ENCODE data around the gene PPP1CC.

PPP1CC gene

DNA sequence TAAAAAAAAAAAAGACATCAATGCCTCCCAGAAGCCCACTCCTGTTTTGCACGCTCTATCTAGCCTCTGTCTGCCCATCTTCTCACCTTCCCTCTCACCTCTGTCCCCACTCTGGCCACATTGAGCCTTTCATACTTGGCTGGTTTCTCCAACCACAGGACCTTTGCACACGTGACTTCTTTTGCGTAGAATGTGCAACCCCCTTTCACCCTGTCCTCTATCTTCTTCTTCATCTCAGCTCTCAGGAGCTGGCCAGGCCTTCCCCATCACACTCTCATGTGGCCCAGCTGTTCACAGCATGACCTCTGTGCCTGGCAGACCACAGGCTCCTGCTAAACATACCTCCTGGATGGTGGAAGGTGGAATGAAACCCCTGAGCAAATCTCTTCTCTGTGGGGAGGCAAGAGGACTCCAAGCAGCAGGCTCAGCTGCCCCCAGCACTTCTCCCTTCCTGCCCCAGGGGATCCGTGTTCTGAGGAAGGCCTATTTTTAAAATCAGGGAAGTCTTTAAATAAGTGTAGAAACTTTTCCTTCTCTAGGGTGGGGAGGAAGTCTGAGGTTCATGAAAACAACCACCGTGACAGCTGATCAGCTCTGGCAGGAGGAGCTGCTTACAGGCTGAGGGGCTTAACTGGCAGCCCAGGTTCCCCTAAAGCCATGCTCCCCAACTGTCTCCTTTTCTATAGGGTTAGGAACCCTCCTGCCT is 65.3 kb downstream of the PPP1CC start:
- H3K4me3 ChIP-seq (ENCODE audit: low read depth, low read length), result no peak overlapping the region
- peak; percentile 6 for DNase-seq (ENCODE audit: low read depth)

DNA sequence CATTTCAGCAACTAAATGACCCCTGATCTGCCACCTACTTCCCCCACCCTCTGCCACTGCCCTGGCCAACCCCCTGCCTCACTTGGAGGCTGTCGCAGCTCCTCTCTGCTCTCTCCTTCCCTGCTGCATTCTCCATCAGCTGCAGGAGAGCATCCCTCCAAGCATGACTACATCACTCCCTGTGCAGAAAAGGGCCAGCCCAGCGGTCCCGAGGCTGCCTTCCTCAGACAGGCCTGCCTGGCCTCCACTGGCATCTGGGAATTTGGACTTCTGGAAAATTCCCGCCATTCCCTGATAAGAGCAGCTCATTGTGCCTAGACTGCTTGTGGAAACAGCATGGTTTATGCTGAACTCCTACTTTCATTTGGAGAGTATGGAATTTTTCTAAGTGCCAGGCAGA is 66.5 kb downstream of the PPP1CC start:
- TF ChIP-seq, protein P1, sequence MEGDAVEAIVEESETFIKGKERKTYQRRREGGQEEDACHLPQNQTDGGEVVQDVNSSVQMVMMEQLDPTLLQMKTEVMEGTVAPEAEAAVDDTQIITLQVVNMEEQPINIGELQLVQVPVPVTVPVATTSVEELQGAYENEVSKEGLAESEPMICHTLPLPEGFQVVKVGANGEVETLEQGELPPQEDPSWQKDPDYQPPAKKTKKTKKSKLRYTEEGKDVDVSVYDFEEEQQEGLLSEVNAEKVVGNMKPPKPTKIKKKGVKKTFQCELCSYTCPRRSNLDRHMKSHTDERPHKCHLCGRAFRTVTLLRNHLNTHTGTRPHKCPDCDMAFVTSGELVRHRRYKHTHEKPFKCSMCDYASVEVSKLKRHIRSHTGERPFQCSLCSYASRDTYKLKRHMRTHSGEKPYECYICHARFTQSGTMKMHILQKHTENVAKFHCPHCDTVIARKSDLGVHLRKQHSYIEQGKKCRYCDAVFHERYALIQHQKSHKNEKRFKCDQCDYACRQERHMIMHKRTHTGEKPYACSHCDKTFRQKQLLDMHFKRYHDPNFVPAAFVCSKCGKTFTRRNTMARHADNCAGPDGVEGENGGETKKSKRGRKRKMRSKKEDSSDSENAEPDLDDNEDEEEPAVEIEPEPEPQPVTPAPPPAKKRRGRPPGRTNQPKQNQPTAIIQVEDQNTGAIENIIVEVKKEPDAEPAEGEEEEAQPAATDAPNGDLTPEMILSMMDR (IDR thresholded peaks at IDR 0.05; ENCODE audit: low read depth, low read length, missing control alignments), result no peak

More for the DNA sequence above, 65.3 kb downstream of the PPP1CC start:
- TF ChIP-seq, protein P1 (IDR thresholded peaks at IDR 0.05; ENCODE audit: low read depth, low read length, missing control alignments), result no peak
- in situ Hi-C loops (cut with HindIII; ENCODE audit: low sequenced_read_pairs), result no loop called here

DNA sequence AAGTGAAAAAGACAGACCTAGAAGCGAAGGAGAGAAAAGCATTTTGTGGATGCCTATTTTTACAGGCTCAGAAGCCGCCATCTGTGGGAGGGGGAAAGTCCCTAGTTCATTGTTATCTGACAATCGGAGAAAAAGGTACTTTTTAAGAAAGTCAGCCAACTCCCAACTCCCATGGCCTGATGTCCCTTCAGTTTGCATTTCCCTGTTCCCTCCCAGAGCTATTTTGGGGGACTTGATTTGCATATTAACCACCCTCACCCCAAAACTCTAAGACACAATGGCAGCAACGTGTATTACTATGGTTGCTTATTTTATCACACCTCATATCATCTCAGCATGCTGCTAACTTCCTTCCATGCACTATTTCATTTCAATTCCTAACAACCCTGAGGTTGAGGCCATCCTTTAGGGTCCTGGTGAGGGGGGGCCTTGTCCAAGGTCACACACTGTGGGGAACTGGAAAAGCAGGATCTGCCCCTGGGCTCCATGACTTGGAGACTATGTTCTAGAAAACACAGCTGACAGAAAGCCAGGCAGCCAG is 72.5 kb downstream of the PPP1CC start:
- in situ Hi-C loops (cut with HindIII; ENCODE audit: low sequenced_read_pairs), result no loop called here
- TF ChIP-seq, protein P1 (IDR thresholded peaks at IDR 0.05; ENCODE audit: low read depth, low read length, missing control alignments), result no peak
- H3K4me3 ChIP-seq (ENCODE audit: low read depth, low read length), result no peak overlapping the region
- no peak for DNase-seq (ENCODE audit: low read depth)

More for the DNA sequence above, 66.5 kb downstream of the PPP1CC start:
- no peak overlapping the region for H3K4me3 ChIP-seq (ENCODE audit: low read depth, low read length)
- no peak for DNase-seq (ENCODE audit: low read depth)
- in situ Hi-C loops (cut with HindIII; ENCODE audit: low sequenced_read_pairs), result no loop called here

Data from astrocyte of the cerebellum (primary cell).